ENCODE measurements around the gene DLG2. TPM values are rescaled to one million over a fixed set of nuclear protein-coding genes. Genes with fewer than 3 reads are reported as not detected.

DLG2 gene
- total RNA-seq, 1 experiment from 2014 or later: 0.17 TPM

- DNase-seq (ENCODE audit: low read depth): no peak
Measured at GRCh38 chr11:85558411-85558810, 68.7 kb downstream of the DLG2 start.

DNA sequence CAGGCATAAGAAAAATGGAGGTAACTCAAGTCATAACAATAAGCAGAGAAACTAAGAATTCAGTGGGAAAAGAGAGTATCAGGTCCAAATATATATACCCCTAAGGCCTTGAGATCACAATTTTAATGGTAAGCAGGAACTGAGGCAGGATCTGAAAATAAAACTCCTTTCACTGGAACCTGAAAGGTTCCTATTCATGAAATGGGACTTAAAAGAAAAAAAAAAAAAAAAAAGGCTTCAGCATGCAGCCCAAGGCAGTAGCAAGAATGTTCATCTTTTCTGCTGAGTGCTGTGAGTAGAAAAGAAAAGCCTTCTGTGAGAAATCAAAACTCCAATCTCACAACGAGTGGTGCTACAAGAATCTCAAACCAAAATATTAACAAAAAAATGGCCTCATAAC is 75.3 kb downstream of the DLG2 start:
- DNase-seq (ENCODE audit: low read depth): no peak

DNA sequence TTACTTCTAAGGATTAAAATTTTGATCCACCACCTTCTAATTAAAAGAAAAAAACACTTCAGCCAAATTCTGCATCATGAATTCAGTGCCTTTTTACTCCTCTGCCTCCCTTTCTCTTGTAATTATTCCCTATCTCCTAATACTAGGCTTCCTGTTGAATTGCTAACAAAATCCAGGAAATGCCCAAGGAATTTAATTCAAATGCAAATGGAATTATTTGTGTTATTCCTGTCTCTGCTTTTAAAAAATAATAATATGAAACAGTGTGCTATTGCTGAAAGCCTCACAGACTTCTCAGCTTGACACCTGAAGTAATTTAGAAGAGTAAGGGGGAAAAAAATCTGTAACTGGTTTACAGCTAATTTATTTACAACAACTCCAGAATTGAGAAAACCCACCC is 85.5 kb downstream of the DLG2 start:
- DNase-seq (ENCODE audit: low read depth): no peak

- no peak for DNase-seq (ENCODE audit: low read depth)
Measured at GRCh38 chr11:85540635-85541205, 86.4 kb downstream of the DLG2 start.

DNA sequence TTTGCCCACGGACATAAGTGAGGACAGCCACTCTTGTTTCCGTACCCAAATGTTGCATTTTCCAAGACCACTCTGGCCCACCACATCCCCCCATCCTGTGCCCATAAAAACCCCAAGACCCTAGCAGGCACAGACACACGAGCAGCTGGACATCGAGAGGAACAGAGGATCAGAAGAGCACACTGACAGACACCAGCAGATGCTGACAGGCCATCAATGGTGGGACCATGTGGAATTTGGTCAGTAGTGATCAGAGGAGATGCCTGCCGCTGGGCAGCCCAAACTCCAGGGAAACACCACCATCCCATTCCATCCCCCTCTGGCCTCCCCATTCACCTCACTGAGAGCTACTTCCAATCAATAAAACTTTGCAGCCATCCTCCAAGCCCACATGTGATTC is 87.0 kb downstream of the DLG2 start:
- no peak for DNase-seq (ENCODE audit: low read depth)

GRCh38 chr11:85539740-85540139 is 87.4 kb downstream of the DLG2 start:
- no peak for DNase-seq (ENCODE audit: low read depth)

- no peak for DNase-seq (ENCODE audit: low read depth)
Measured at GRCh38 chr11:85539029-85539689, 88.0 kb downstream of the DLG2 start.

DNA sequence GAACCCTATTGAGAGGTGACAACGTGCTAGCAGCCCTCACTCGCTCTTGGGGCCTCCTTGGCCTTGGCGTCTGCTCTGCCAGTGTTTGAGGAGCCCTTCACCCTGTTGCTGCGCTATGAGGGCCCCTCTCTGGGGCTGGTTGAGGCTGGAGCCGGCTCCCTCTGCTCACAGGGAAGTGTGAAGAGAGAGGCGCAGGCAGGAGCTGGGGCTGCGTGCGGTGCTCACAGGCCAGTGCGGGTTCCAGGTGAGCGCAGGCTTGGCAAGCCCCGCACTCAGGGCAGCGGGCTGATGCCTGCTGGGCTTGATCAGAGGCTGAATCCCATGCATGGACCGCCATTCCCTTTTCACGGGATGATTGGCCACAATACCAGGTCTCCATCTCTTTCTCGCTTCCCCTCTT is 90.7 kb downstream of the DLG2 start:
- DNase-seq (ENCODE audit: low read depth): no peak

DNA sequence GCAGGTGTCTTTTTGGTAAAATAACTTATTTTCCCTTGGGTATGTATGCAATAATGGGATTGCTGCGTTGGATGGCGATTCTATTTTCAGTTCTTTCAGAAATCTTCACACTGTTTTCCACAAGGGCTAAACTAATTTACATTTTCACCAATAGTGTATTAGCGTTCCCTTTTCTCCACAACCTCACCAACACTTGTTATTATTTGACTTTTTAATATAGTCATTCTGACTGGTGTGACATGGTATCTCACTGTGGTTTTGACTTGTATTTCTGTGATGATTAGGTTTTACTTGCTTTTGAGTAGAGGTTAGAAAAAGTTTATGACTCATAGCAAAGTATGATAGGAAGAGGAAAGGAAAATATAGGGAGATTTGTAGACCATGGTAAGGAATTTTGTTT is 92.3 kb downstream of the DLG2 start:
- no peak for DNase-seq (ENCODE audit: low read depth)

GRCh38 chr11:85531191-85531897 is 95.8 kb downstream of the DLG2 start:
- no peak for DNase-seq (ENCODE audit: low read depth)

GRCh38 chr11:85530634-85531033 is 96.5 kb downstream of the DLG2 start:
- DNase-seq (ENCODE audit: low read depth): no peak

DNA sequence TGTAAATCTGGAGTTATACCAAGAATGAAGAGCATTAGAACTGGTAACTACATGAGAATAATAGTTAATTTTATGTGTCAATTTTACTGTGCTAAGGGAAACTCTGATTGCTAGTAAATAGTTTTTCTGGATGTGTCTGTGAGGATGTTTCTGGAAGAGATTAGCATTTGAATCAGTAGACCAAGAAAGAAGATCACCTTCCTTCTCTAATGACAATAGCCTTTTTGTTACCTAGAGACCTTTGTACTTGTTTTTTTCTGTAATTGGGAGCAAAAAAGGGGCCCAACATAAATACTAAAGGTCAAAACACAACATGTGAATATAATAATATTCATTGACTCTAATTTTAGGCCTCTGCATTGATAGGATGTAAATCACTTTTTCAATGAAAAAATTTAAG is 100.6 kb downstream of the DLG2 start:
- DNase-seq (ENCODE audit: low read depth): no peak

DNA sequence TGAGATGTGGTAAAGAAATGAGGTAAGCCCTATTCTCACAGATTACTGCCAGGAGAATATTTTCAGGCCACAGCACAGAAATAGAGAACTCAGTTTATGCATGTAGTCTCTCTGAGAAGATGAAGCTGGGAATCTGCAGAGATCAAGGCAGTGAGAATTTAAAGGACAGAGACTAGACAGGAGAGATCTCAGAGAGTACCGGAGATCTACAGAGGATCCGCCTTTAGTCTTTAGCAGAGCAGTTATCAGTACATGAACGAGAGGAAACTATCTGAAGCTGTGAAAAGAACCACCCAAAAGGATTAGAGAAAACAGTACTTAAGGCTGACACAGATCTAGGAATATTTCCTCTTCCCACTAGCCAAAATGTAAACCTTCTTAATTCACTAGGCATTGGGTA is 101.5 kb downstream of the DLG2 start:
- no peak for DNase-seq (ENCODE audit: low read depth)

- DNase-seq (ENCODE audit: low read depth): no peak
Measured at GRCh38 chr11:85517272-85517671, 109.9 kb downstream of the DLG2 start.

DNA sequence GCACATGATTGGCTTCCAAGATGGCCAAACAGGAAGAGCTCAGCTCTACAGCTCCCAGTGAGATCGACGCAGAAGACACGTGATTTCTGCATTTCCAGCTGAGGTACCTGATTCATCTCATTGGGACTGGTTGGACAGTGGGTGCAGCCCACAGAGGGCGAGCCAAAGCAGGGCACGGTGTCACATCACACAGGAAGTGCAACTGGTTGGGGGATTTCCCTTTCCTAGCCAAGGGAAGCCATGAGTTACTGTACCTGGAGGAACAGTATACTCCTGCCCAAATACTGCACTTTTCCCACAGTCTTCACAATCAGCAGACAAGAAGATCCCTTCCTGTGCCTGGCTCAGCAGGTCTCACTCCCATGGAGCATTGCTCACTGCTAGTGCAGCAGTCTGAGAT is 131.2 kb downstream of the DLG2 start:
- DNase-seq (ENCODE audit: low read depth): no peak

DNA sequence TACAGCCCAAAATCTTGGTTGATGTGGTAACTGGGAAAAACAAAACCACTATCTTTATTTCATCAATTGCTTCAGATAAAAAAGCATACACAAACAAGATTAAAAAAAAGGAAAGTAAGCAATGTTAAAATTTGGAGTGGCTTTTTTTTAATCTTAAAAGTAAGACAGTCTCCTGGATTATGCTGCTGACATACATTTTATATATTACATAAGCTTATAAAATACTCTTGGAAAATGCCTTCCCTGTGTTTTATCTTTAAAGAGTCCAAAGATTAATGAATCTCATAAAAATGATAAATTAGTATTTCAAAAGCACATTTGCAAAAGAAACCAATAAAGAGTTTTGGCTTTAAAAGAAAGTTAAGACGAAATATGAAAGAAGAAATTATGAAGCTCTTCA is 132.7 kb downstream of the DLG2 start:
- DNase-seq (ENCODE audit: low read depth): no peak

DNA sequence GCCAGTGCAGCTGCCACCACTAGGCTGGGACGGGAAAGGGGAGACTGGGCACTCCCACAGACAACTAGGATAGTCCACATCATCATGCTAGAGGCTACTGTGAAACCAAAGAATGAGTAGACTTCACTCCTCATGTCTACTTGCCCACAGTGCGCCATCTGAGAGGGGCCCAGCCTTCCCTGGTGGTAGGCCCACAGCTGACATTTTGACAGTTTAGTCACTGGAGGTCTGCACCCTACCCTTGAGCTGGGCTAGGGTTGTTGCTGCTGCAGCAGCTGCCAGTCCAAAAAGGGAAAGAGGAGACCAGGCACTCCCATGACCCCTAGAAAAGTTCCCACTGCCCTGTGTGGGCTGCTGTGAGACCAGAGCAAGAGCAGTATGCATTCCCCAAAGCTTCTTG is 141.2 kb downstream of the DLG2 start:
- no peak for DNase-seq (ENCODE audit: low read depth)

DNA sequence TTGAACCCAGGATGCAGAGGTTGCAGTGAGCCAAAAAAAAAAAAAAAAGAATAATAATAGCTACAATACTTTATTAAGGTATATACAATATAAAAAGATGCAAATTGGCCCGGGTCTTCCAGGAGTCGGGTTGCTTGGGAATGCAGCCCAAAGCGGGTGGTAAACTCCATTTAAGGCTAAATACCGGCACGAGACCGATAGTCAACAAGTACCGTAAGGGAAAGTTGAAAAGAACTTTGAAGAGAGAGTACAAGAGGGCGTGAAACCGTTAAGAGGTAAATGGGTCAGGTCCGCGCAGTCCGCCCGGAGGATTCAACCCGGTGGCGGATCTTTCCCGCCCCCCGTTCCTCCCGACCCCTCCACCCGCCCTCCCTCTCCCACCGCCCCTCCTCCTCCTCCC is 143.3 kb downstream of the DLG2 start:
- peak; percentile 2 for DNase-seq (ENCODE audit: low read depth)

GRCh38 chr11:85481862-85482261 is 145.3 kb downstream of the DLG2 start:
- no peak for DNase-seq (ENCODE audit: low read depth)

DNA sequence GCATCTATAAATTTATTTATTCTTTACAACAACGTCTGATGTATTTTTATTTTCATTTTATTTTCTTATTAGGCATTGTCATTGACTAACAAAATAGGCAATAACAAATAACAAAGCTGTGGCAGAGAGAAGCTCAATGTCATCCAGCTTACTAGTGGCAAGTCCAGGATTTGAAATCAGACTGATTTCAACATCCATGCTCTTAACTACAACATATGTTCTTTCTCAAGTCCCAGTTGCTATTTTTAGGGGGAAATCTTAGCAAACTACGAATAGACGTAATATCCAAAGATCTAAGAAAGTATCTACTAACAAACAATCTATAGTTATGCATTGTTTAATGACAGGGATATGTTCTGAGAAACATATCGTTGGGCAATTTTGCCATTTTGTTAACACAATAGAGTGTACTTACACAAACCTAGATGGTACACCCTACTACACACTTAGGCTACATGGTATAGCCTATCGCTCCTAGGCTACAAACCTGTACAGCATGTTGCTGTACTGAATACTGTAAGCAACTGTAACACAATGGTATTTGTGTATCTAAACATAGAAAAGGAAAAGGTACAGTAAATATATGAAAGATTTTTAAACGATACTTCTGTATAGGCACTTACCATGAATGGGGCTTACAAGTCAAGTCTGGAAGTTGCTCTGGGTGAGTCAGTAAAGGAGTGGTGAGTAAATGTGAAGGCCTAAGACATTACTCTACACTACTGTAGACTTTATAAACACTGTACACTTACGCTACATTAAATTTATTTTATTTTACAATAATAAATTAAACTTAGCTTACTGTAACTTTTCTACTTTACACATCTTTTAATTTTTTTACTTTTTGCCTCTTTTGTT is 151.3 kb downstream of the DLG2 start:
- no peak for DNase-seq (ENCODE audit: low read depth)

- DNase-seq (ENCODE audit: low read depth): no peak
Measured at GRCh38 chr11:85472953-85473352, 154.2 kb downstream of the DLG2 start.

DNA sequence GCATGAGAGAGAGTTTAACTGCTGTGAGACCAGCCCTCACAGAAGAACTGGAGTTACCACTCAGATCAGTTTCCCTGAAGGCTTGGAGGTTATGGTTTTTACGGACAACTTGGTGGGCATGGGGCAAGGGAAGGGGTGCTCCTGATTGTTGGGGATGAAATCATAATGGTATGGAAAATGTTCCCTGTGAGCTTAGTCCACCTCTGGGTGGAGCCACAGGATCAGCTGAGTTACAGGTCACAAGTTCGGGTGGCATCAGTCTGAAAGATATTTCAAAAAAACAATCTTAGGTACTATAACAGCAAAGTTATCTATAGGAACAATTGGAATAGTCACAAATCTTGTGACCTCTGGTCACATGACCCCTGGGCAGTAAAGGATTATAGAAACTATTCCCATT is 162.9 kb downstream of the DLG2 start:
- DNase-seq (ENCODE audit: low read depth): no peak

Measured in LHCN-M2 (cell line).